D721Med (cell line): ENCODE measurements around the gene PDE6H.

Experiments
- DNase-seq: peaks from one replicate; pipeline ENCODE4 v3.0.0; 2011; ENCODE audit warnings: low spot score; ENCODE audit not compliant: insufficient read length
- FAIRE-seq: peaks from 2 replicates; lab custom pipeline; 2011; peaks lifted over from hg19 to GRCh38; lab: Jason Lieb, UNC
- TF ChIP-seq, protein P1 (sequence below): IDR thresholded peaks from 2 replicates; pipeline ENCODE4 v1.5.1; 2012; ENCODE audit warnings: mild to moderate bottlenecking, control low read depth; ENCODE audit not compliant: insufficient read depth; ENCODE audit errors: missing control alignments

PDE6H gene

DNA sequence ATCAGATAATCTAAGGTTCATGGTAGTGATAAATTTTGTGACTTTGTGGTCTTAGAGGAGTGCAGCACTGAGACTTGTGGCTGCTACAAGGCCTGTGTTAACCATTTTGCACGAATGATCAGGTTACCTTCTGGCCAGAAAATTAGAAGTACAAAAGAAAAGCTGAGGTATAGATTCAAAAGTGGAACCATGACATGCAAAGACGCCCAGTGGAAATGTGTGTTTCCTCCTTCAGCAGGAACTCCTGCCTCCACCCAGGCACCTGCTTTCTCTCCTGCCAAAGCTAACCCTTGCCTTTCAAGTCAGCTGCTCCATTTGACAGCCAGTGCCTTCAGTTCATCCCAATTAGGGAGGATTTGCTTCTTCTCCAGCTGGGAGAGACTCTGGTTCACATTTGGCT lies 10.1 kb downstream of the PDE6H start:
- TF ChIP-seq, protein P1, sequence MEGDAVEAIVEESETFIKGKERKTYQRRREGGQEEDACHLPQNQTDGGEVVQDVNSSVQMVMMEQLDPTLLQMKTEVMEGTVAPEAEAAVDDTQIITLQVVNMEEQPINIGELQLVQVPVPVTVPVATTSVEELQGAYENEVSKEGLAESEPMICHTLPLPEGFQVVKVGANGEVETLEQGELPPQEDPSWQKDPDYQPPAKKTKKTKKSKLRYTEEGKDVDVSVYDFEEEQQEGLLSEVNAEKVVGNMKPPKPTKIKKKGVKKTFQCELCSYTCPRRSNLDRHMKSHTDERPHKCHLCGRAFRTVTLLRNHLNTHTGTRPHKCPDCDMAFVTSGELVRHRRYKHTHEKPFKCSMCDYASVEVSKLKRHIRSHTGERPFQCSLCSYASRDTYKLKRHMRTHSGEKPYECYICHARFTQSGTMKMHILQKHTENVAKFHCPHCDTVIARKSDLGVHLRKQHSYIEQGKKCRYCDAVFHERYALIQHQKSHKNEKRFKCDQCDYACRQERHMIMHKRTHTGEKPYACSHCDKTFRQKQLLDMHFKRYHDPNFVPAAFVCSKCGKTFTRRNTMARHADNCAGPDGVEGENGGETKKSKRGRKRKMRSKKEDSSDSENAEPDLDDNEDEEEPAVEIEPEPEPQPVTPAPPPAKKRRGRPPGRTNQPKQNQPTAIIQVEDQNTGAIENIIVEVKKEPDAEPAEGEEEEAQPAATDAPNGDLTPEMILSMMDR, result no peak
- no peak for FAIRE-seq
- no peak for DNase-seq

DNA sequence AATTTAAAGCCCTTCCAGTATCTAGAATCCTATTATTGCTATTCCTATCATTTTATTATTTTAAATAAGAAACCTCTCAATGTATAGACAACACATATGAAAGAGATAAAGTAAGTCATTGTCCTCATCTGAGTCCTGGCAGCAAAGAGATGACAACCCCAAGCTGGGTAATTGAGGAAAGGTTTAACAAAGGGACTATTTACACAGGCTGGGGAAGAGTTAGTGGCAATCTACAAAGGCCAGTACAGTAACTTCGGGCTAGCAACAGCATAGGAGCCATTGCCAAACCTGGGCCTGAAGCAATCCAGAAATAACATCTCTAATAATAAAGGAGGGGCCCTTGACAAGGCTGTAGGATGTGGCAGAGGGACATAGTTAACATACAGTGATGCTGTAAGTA lies 11.2 kb downstream of the PDE6H start:
- DNase-seq (no peak), FAIRE-seq (no peak)
- TF ChIP-seq, protein P1, result no peak

DNA sequence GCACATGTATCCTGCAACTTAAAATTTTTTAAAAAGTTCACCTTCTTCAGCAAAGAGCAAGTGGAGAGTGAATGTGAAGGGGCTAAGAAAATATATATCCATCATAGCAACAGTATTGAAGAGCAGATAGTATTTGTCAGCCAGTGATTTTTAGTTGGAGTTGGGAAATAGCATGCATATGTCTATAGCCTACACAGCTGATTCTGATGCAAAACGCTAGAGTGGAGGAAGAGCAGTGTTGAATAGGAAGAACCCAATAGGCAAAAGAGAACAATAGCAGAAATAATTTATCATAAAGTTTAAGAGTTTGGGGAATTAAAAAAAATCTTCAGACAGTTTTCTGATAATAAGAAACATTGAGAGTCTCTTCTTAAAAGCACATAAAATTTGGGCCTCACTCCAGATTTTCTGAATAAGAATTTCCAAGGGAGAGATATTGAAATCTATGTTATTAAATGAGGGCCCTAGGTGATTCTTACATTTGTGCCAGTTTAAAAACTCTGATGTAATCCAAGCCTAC lies 12.0 kb downstream of the PDE6H start:
- DNase-seq (no peak), FAIRE-seq (no peak)
- TF ChIP-seq, protein P1, result no peak

DNA sequence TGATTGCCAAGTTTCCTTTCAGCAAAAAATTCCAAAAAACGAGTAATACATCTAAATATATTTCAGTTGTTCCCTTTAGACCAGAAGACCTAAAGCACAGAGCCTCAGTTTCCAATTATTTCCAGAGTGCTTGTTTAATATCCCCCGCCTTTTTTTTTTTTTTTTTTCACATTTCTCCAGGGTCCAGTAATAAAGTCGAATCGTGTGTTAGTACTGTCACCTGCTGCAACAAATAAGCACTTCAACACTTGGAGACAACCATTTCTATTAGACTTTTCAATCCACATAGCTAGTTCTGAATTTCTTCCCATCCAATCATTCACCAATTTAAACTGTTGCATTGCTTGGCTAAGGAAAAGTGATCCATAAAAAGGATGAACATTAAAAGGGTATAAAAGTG lies 13.6 kb downstream of the PDE6H start:
- TF ChIP-seq, protein P1, result peak; percentile 15
- DNase-seq, result no peak
- FAIRE-seq, result no peak

DNA sequence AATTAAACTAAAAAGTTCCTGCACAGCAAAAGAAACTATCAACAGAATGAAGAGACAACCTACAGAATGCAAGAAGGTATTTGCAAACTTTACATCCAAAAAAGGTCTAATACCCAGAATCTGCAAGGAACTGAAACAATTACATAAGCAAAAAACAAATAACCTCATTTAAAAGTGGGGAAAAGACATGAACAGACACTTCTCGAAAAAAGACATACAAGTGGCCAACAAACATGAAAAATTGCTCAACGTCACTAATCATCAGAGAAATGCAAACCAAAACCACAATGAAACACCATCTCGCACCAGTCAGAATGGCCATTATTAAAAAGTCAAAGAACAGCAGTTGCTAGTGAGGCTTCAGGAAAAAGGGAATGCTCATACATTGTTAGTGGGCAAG lies 15.2 kb downstream of the PDE6H start:
- DNase-seq (no peak), FAIRE-seq (no peak)
- TF ChIP-seq, protein P1, result no peak

DNA sequence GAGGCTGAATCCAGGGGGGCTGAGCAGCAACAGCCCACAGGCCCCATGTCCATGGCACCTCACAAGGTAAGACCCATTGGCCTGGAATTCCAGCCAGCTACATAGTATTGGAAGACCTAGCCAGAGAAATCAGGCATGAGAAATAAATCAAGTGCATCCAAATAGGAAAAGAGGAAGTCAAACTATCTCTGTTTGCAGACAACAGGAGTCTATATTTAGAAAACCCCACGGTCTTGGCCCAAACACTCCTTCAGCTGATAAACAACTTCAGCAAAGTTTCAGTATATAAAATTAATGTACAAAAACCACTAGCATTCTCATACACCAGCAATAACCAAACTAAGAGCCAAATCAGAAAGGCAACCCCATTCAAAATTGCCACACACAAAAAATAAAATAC lies 16.9 kb downstream of the PDE6H start:
- no peak for FAIRE-seq
- TF ChIP-seq, protein P1, result no peak
- no peak for DNase-seq

DNA sequence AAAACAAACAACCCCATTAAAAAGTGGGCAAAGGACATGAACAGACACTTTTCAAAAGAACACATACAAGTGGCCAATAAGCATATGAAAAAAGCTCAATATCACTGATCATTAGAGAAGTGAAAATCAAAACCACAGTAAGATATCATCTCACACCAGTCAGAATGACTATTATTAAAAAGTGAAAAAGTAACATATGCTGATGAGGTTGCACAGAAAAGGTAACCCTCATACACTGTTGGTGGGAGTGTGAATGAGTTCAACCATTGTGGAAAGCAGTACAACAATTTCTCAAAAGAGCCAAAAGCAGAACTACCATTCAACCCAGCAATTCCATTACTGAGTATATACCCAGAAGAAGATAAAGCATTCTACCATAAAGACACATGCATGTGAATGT lies 18.2 kb downstream of the PDE6H start:
- FAIRE-seq (no peak), DNase-seq (no peak)
- TF ChIP-seq, protein P1, result no peak
